GM21786 (cell line): ENCODE results near the gene CARD19.
"Not testable (repeated sequence)": the region's sequence is repeated elsewhere in the genome, so short reads cannot be mapped to it uniquely, and the experiment has no call there.

Experiments
- ATAC-seq: cut with Tn5 transposase; IDR thresholded peaks from one replicate; pipeline ENCODE4 v1.9.1; 2021; ENCODE audit not compliant: unreplicated experiment

Gene CARD19

GRCh38 chr9:93099551-93100275, 3.7 kb downstream of the CARD19 start:
- no peak for ATAC-seq

- ATAC-seq: no peak
These were observed 4.2 kb downstream of the CARD19 start for GRCh38 chr9:93100276-93100636.

- not testable (repeated sequence) for ATAC-seq
These were observed 5.1 kb downstream of the CARD19 start for GRCh38 chr9:93101086-93101485.

GRCh38 chr9:93105620-93106019, 9.6 kb downstream of the CARD19 start:
- no peak for ATAC-seq

- no peak for ATAC-seq
These were observed 11.3 kb downstream of the CARD19 start for GRCh38 chr9:93107151-93107824.

GRCh38 chr9:93107825-93108161, 11.8 kb downstream of the CARD19 start:
- no peak for ATAC-seq

- no peak for ATAC-seq
These were observed 12.4 kb downstream of the CARD19 start for GRCh38 chr9:93108291-93109041.

GRCh38 chr9:93110311-93110855, 14.4 kb downstream of the CARD19 start:
- ATAC-seq: no peak

GRCh38 chr9:93111001-93111370, 15.0 kb downstream of the CARD19 start:
- ATAC-seq: no peak

GRCh38 chr9:93111371-93112115, 15.5 kb downstream of the CARD19 start:
- ATAC-seq: no peak

- no peak for ATAC-seq
These were observed 16.3 kb downstream of the CARD19 start for GRCh38 chr9:93112116-93112863.

GRCh38 chr9:93112864-93113389, 16.9 kb downstream of the CARD19 start:
- ATAC-seq: no peak

- ATAC-seq: no peak
These were observed 18.4 kb downstream of the CARD19 start for GRCh38 chr9:93114169-93114983.

GRCh38 chr9:93114984-93115335, 18.9 kb downstream of the CARD19 start:
- no peak for ATAC-seq

- no peak for ATAC-seq
These were observed 19.6 kb downstream of the CARD19 start for GRCh38 chr9:93115486-93116071.

GRCh38 chr9:93116072-93116961, 20.3 kb downstream of the CARD19 start:
- no peak for ATAC-seq

GRCh38 chr9:93117521-93117920, 21.5 kb downstream of the CARD19 start:
- ATAC-seq: not testable (repeated sequence)
